AG08395 (cell line): ENCODE measurements around the gene ETFA.

ENCODE experiments used
- DNase-seq: peaks from one replicate; pipeline ENCODE4 v3.0.0; 2012; ENCODE audit warnings: mixed read lengths, low spot score

The ETFA gene

GRCh38 chr15:76173317-76173834 is 137.9 kb downstream of the ETFA start:
- DNase-seq, result no peak

DNA sequence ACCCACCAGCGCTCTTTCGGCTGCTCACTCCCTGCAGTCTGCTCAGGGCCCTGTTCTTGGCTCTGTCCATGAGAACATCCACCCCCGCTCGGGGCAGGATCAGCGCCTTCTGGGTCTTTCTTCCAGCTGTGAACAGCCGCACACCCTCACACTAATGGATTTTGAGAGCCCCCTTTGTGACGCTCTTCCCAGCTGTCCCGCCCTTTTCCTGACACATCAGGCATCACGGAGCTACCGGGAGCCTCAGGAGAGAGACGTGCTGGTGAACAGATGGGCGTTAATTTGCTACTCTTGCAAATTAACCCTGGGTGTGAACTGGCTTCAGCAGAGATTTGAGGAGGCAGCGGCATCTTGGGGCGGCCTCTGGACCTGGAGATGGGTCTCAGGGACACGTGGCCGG is 138.5 kb downstream of the ETFA start:
- DNase-seq, result no peak

DNA sequence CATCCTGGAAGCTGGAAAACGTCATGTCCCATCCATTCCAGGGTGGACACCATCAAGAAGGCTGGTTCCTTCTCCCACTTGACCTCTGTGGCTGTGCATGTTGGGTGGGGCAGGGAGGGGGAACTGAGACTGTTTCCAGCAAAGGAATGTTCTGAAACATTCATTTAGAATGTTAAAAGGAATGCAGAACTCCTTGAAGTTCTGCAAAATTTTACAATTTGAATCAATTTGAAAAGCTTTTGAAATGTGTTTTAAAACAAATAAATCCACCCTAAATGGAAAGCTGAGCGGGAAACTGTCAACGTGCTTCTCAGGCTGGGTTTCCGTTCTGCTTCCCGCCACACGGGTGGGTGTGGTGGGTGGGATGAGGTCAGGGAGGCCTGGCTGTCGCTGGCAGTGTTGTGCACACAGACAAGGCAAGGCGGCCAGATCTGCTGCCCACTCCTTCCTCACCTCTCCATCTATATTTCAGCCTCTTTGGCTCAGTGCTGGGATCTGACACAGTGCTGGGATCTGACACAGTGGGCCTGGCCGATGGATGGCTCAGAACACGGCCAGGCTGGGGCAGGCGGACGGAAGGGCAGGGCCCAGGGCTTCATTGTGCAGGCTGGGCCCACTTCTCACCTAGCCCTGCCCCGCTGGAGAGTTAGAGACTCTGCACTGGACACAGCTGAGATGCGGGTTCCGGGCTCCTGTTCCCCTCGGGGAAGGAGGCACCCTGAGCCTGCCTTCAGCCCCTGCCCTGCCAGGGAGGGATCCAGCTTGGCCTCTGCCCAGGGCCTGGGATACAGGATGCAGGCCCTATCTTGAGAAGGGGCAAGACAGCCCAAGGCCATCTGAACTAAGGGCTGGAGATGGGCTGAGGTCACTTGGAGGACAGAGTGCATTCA is 141.1 kb downstream of the ETFA start:
- DNase-seq, result peak; percentile 45

GRCh38 chr15:76169018-76169417 is 142.3 kb downstream of the ETFA start:
- peak; percentile 41 for DNase-seq

DNA sequence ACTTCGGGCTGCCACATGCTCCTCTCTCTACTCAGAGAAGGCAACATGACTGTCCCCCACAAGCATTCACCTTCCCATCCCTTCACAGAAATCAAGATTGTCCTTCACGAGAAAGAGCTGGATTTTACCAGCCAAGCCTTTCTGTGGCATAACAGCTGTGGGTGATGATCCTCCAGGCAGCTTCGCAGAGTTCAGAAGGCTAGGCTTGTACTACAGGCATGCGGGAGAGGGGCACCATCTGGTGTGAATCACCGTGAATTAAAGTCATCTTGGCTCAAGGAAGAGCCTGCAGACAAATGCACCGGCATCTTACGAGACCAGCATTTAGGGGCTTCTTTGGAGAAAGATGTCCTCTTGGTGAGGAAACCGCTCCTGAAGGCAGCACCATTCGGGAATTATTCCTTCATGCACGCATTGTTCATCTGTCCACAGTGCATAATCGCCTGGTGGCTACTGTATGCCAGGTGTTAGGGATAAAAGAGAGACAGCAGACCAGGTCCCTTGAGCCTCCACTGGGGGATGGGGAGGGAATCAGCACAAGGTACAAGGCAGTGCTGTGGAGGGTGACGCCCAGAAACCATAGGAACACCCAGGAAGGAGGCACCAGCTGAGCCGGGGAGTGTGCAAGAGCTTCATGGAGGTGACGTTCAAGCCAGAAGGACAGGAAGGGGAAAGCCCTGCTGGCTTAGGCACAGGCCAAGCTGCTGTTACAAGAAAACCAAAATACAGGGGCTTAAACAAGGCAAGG is 142.9 kb downstream of the ETFA start:
- DNase-seq, result peak; percentile 46

DNA sequence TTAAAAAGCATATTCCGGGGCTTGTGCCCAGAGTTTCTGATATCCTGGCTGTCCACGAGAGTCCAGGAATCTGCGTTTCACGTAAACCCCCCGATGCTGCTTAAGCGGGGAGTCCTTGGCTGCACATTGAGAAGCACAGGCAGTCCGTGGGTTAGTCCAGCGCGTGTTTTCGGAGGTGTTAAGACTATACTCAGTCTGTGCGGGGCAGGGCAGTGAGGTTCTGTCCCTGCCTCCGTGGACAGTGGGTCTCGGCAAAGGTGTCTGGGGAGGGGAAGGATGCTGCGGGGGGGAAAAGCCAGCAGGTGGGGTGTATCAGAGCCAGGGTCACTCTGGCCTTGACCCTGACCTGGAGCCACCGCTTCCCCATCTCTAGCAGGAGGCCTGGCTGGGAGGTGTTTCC is 145.3 kb downstream of the ETFA start:
- DNase-seq, result no peak
